ENCODE results near the gene RSBN1L. TPM values are rescaled to one million over a fixed set of nuclear protein-coding genes. Genes with fewer than 3 reads are reported as not detected.

Gene RSBN1L
- total RNA-seq, 1 experiment from 2014 or later = 15.5 TPM

DNA sequence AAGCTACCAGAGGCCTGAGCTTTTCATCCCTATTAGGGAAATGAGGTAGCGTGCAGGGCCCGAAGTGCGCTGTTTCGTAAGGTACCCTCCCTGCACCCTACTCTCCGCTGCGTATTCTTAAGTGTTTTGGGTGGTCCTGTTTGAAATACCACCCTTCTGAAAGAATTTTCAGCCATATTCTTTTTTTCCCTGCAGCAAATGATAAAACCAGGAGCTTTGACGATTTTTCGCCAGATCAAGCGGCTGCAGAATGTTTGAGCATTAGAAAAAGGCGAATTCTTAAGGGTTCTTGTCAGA lies 1.2 kb downstream of the RSBN1L start (continued):
- TF ChIP-seq POLR2AphosphoS5 (IDR thresholded peaks at IDR 0.05; ENCODE audit: low read depth, low read length) = no peak
- no peak for TF ChIP-seq EZH2phosphoT487 (IDR thresholded peaks at IDR 0.05; ENCODE audit: borderline replicate concordance)
- no peak for TF ChIP-seq ELF1 (IDR thresholded peaks at IDR 0.05; ENCODE audit: borderline replicate concordance, low read depth)
- TF ChIP-seq, protein P1, sequence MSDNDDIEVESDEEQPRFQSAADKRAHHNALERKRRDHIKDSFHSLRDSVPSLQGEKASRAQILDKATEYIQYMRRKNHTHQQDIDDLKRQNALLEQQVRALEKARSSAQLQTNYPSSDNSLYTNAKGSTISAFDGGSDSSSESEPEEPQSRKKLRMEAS (IDR thresholded peaks at IDR 0.05) = no peak
- no peak for TF ChIP-seq SP1 (IDR thresholded peaks at IDR 0.05; ENCODE audit: low read depth)

DNA sequence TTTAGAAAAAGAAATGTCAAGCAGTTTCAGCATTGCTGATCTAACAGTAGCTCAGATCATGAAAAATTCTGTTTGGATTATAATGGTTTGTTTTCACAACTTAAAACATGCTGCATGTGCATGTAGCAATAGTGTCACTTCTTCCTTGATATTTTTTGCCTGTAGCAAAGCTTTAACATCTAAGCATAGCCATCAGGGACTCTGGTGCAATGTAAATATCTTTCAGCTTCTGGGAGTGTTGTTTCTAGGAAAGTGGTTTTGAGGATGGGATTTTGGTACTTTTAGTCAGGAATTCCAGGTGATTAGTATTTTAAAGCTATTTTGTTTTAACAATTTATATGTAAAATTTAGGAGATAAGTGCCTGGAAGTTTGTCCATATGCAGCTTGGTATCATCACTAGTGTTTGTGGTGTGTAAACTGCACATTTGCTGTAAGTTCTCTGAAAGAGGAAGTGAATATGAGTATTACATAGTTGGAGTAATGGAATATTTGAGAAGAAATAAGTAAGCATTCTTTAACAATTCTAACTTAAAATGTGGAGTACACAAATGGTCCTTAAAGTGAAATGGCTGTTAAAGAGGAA lies 1.9 kb downstream of the RSBN1L start:
- RAD21 ChIA-PET (ENCODE audit: low non-redundant PET in 1 of 2, low total read pairs in 2 of 2, uncharacterized antibody in 2 of 2, unreplicated experiment in 2 of 2) = no interaction called here
- CTCF ChIA-PET = interaction anchor here (0.8 to 1.1 kb wide), 2 partner anchors 40 to 47 kb away, joined by 3 read pairs; no protein-coding TSS in a partner anchor
- ATAC-seq = no peak
- Histone ChIP-seq H3K27ac (ENCODE audit: low read depth, low read length) (no peak overlapping the region), H3K79me2 (ENCODE audit: insufficient read depth, low read length) (peaks cover 92% of the 10 kb centered on the region), H3K9me3 (ENCODE audit: control insufficient read depth in 1 of 2, insufficient read depth in 1 of 2, low read depth in 1 of 2, low read length in 2 of 2) (no peaks in the 10 kb centered on the region), H3K9ac (ENCODE audit: low read length) (0 out of 2 replicates have a peak overlapping the region, but pooled peaks have one; percentile 95), H3K27me3 (ENCODE audit: insufficient read depth, low read length) (no peaks in the 10 kb centered on the region), H3K36me3 (ENCODE audit: control insufficient read depth in 1 of 2, insufficient read depth in 2 of 2, low read length in 2 of 2) (no peaks in the 10 kb centered on the region), H4K20me1 (ENCODE audit: insufficient read depth) (no peaks in the 10 kb centered on the region), H3K9me2 (ENCODE audit: insufficient read depth) (no peaks in the 10 kb centered on the region), H3K4me1 (ENCODE audit: control insufficient read depth in 1 of 2, insufficient read depth in 2 of 2, low read length in 2 of 2) (peaks cover 5 to 17% of the 10 kb centered on the region in 2 experiments; a peak in 2 of 4 replicates), H2AFZ (ENCODE audit: low read depth, low read length, poor library complexity, severe bottlenecking) (no peak overlapping the region), H3K4me3 (replicated peaks in 1 of 2; ENCODE audit: low read depth in 1 of 2, low read length in 2 of 2) (peak overlapping the region; percentile 94 to 97), H3K4me2 (ENCODE audit: low read length) (peak overlapping the region; percentile 96)
- intact Hi-C loops (cut with micrococcal nuclease) = no loop called here
- no peak for DNase-seq (ENCODE audit: low read depth, low spot score)
- no TSS peak for BruUV-seq (replicated peaks)
- POLR2A ChIA-PET = no interaction called here
- TF ChIP-seq SRF (IDR thresholded peaks at IDR 0.05; ENCODE audit: low read depth) (no peak), EGR1 (IDR thresholded peaks at IDR 0.05; ENCODE audit: low read depth) (no peak), ELF1 (IDR thresholded peaks at IDR 0.05; ENCODE audit: borderline replicate concordance, low read depth) (no peak), ZFX (IDR thresholded peaks at IDR 0.05) (no peak), CEBPB (IDR thresholded peaks at IDR 0.05; ENCODE audit: low read depth) (no peak), SIN3A (IDR thresholded peaks at IDR 0.05; ENCODE audit: low read depth) (0 out of 2 replicates have a peak, but pooled peaks have one; percentile 12), ZNF274 (IDR thresholded peaks at IDR 0.05; ENCODE audit: low read depth, low read length) (no peak), SP1 (IDR thresholded peaks at IDR 0.05; ENCODE audit: low read depth) (no peak)
- TF ChIP-seq, protein P2, sequence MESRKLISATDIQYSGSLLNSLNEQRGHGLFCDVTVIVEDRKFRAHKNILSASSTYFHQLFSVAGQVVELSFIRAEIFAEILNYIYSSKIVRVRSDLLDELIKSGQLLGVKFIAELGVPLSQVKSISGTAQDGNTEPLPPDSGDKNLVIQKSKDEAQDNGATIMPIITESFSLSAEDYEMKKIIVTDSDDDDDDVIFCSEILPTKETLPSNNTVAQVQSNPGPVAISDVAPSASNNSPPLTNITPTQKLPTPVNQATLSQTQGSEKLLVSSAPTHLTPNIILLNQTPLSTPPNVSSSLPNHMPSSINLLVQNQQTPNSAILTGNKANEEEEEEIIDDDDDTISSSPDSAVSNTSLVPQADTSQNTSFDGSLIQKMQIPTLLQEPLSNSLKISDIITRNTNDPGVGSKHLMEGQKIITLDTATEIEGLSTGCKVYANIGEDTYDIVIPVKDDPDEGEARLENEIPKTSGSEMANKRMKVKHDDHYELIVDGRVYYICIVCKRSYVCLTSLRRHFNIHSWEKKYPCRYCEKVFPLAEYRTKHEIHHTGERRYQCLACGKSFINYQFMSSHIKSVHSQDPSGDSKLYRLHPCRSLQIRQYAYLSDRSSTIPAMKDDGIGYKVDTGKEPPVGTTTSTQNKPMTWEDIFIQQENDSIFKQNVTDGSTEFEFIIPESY (IDR thresholded peaks at IDR 0.05; ENCODE audit: extremely low read depth, insufficient replicate concordance, low read length) = no peak

Measured in HCT116 (cell line).